ENCODE results near the gene MTG2.

Gene MTG2

GRCh38 chr20:62236766-62237513 is 54.1 kb downstream of the MTG2 start:
- no peak for DNase-seq

- no peak for DNase-seq
These were observed 54.6 kb downstream of the MTG2 start for GRCh38 chr20:62237514-62237800.

- DNase-seq = peak; percentile 100
These were observed 55.2 kb downstream of the MTG2 start, which contains the start of gene OSBPL2 for GRCh38 chr20:62237801-62238568. Gene OSBPL2 (plus strand): TSS chr20:62238521. CDS start chr20:62256185, 17,664 bp downstream.

- DNase-seq = no peak
These were observed 55.9 kb downstream of the MTG2 start for GRCh38 chr20:62238569-62239277.

- no peak for DNase-seq
These were observed 56.6 kb downstream of the MTG2 start for GRCh38 chr20:62239278-62239879.

GRCh38 chr20:62240020-62240685 is 57.3 kb downstream of the MTG2 start:
- no peak for DNase-seq

- no peak for DNase-seq
These were observed 58.7 kb downstream of the MTG2 start for GRCh38 chr20:62241506-62241905.

- no peak for DNase-seq
These were observed 59.3 kb downstream of the MTG2 start for GRCh38 chr20:62242176-62242575.

GRCh38 chr20:62243106-62243505 is 60.3 kb downstream of the MTG2 start:
- DNase-seq = no peak

GRCh38 chr20:62243906-62244515 is 61.2 kb downstream of the MTG2 start:
- DNase-seq = no peak

GRCh38 chr20:62244644-62245108 is 61.8 kb downstream of the MTG2 start:
- no peak for DNase-seq

GRCh38 chr20:62245911-62246280 is 63.1 kb downstream of the MTG2 start:
- DNase-seq = no peak

- no peak for DNase-seq
These were observed 63.6 kb downstream of the MTG2 start for GRCh38 chr20:62246431-62246830.

GRCh38 chr20:62246872-62247652 is 64.2 kb downstream of the MTG2 start:
- no peak for DNase-seq

- DNase-seq = no peak
These were observed 66.2 kb downstream of the MTG2 start for GRCh38 chr20:62248890-62249560.

GRCh38 chr20:62252342-62252966 is 69.6 kb downstream of the MTG2 start:
- no peak for DNase-seq

Data from activated CD4-positive, CD25-positive, alpha-beta regulatory T cell treated with anti-CD3 and anti-CD28 coated beads, Interleukin-2, amount 50 U/mL, for 72 hours (primary cell).